T-helper 9 cell (primary cell): ENCODE data around the gene SYK.
"Not testable (repeated sequence)": the region's sequence is repeated elsewhere in the genome, so short reads cannot be mapped to it uniquely, and the experiment has no call there.

ENCODE experiments used
- DNase-seq: peaks from one replicate; pipeline ENCODE4 v3.0.0-alpha.2; 2020

The SYK gene

DNA sequence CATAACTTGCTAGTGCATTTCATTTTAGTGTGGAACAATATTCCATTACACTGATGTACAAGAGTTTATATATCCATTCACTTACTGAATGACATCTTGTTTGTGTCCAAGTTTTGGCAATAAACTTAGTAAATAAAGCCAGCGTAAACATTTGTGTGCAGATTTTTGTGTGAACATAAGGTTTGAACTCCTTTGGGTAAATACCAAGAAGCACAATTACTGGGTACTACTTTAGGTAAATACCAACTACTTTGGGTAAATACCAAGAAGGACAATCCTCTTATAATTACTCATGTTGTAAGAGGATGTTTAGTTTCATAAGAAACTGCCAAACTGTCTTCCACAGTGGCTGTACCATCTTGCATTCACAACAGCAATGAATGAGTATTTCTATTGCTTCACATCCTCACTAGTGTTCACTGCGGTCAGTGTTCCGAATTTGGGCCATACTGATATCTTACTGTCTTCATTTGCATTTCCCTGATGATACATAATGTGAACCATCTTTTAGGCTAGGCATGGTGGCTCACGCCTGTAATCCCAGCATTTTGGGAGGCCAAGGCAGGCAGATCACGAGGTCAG lies 2.3 kb upstream of the SYK start:
- DNase-seq = no peak

DNA sequence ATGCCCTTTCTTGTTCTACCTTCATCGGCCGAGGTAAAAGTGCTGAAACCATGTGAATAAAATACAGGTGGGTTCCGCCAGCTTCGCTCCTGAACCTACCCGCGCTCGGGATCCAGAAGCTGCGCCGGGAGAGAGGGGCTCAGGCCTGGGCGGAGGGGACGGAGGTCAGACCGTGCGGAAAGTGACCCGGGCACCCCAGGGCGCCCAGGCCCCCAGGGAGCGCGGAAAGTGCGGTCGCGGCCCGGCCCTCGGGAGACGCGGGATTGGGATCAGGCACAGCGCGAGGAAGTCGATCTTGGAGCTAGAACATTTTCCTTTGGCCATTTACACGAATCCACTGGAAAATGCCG lies 329 bp downstream of the SYK start:
- no peak for DNase-seq

DNA sequence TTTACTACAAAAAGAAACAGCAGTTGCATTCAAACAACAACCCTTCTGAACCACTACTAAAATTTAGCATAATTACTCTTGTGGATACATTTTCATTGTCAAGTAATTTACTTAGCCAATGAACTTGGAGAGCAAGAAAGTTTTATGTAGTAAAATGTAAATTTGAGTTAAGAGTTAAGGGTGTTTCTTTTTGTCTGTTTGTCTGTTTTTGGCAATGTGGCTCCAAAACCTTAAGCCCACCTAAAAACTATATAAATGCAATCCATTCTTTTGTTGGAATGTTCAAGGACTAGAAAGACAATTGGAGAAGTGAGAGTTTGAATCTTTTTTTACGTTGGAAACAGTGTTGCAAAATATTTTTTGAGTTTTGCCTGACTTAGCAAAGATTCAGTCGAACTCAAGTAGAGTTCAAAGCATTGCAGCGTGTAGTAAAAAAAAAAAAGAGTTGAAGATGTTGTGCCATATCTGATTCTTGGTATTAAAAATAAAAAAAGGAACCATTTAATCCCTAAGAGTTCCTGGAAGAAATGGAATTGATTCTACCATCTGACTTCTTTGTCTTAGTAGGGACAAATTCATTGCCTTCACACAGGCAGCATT lies 867 bp downstream of the SYK start:
- DNase-seq = no peak

DNA sequence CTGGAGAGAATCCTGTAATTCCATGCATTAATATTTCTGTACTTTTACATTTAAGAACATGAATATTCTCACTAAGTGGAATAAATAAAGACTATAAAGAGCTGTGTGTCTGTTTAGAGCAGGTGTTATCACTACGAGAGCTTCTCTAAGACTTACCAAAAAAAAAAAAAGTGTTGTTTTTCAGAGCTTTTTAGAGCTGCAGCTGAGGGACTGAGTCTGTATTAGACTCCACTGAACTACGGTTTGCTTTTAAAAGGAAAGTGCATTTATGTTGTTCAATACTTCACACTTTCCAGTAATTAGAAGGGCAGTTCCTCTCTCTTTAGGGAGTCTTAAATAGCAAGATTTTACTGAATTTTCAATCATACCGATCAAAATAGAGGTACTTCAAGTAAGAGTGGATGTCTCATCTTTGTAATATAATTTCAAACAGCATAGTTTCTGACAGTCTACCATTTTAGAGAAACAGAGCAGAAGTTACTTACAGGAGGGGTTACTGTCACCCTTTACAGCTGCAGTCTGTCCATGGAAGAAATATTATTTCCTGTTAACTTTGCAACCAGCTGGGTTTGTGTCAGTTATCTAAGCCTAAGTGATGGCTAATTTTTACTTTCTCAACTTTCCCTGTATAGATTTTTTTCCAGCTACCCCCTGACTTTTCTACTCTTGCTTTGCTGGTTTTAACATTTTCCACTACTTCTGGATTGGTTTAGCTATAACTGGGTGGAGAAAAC lies 2.4 kb downstream of the SYK start:
- no peak for DNase-seq

DNA sequence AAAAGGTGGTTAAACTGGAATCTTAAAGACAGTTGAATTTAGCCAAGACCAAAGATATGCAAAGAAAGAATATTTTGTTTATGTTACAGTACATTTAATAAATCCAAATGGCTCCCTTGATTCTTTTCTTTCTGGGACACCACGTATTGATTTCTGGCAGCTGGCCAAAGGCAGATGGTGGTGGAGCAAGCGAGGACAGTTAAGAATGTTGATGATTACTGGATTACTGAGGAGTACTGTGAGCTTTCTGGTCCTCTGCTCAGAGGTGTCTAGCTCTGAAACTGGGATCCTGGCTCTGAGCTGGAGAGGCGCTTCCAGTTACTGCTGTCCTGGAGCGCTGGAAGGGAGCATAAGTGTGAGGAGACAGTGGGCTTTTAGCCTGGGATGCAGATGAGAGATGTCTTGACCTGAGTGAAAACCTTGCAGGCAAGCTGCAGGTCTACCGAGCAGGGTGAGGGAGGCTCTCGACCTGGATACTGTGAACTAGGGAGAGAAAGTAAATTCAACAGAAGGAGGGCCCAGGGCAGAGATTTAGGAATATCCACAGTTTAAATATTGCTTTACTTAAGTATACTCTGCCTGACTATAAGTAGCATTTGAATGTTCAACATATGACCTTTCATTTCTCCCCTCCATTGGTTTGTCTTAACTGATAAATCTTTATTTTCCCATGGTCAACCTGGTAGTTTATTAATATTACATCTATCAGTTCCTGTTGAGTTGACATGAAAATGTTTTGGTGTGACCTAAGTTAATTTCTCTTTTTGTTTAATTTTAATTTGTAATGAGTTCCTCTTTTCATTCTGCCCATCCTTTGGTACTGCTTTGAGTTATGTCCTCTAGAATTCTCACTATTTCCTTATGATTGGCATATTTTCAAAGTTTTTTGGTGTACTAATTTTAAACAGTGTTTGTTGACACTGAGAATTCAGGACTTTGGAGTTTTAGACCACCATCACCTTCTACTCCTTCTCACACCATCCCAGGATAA lies 3.7 kb downstream of the SYK start:
- DNase-seq = no peak

DNA sequence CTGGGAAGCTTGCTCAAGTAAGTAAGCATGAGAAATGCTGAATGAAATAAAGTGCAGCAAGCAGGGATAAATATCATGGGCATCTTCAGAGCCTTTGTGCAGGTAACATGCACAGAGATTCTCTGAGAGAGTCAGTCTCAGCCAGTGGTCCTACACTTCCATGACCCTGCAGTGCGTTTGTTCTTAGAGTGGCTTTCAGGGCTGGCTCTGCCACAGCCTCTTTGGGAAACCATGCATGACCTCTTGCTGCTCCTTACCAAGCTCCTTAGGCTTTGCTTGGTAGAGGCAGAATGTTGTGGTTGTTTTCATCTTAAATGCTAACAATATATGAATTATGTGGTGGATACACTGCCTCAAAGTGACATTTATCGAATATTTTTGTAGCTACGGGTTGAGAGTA lies 5.4 kb downstream of the SYK start:
- no peak for DNase-seq

DNA sequence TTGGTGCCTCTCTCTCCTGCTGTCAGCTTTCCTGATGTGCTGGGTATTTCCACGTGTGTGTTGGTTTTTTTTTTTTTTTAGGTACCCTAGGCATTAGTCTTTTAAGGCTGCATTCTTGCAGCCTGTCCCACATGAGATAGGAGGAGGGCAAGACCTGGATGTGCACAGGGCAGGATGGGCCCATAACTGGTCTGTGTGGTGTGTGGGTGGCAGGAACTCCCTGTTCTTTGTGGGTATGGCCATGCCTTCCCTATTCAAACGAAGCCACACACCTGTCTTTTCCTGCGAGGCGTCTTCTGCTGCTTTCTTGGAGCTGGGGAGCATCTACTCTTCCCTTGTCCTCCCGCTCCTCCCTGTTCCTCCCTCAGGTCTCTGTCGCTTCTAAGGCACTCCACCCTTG lies 6.8 kb downstream of the SYK start:
- DNase-seq = no peak

DNA sequence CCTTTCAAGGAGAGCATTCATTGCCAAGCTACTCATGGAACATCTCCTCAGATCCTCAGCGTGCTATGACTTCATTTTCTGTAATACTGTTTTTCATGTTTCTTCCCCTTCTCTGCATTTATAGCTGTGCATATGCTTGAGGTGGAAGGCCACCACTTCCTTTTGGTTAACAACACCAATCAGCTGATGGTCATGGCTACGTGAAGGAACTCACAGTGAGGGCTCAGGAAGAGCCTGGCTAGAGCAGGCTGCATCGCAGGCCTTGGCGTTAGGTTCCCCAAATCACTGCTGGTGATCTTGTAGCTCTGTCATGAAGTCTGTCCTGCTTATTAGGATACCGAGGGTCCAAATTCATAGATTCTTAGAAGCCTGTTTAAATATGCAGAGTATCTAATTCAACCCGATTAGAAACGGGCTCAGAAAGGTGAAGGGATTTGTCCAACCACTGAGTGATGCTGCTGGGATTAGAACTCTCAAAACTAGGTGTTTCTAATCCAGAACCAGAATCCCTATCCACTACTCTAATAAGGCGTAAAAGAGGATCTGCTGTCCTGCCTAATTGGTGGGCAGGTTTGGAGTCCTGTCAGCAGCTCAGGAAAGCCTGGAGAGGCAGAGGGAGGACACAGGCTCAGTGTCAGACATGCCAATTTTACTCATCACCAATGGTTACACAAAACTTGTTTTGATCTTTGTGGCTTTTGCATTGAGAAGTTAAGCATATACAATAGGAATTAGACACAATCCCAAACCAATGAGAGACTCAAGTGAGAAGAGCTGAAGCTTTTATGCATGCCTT lies 7.5 kb downstream of the SYK start:
- no peak for DNase-seq

DNA sequence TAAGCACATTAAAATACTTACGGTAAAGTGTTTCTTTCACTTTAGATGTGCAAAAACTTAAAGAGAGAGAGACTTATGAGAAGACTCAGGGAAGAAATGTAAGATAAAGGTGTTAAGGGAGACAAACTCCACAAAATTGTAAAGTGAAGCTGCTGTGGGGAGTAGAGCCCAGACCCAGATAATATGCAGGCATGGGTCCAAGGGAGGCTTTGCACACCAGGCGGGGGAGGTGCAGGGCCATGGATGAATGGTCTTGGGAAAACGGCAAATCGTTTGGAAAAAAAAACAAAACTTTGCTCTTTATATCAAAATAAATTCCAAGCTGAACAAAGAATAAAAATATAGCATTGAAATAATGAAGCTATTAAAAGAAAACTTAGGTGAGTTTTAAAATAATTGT lies 9.1 kb downstream of the SYK start:
- DNase-seq = no peak

DNA sequence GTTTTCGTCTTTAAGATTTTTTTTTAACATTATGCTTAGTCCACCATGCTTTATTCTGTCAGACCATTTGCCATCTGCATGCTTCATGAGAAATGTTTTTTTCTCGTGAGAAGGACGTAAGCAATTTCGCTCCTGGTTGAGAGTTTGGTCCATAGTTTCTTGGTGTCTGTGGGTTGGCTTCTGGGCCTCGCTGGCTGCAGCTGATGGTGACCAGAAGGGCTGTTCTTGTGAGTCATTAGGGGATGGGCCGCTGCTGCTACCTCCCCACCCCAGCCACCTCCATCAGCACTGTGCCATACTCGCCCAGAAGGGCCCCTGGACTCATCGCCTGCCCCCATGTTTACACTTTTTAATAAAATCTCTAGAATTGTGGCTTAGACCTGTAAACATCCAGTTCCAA lies 11.4 kb downstream of the SYK start:
- no peak for DNase-seq

DNA sequence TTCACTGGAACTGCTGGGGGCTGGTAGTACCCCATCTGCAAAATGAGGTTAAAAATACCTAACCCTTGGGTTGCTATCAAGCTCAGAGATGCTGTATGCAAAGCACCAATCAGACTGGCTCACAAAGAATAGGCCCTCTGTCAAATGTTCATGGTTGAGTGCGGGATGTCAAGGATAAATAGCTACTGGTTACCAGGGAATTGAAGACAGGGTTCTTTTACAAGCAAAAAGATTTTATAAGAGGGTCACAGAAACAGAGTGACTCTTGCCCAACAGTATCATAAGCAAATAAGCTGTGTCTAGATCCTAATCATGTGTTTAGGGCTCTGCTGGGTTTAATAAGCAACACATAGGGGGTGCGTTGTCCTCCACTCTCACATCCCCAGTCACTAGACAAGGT lies 11.9 kb downstream of the SYK start:
- no peak for DNase-seq

DNA sequence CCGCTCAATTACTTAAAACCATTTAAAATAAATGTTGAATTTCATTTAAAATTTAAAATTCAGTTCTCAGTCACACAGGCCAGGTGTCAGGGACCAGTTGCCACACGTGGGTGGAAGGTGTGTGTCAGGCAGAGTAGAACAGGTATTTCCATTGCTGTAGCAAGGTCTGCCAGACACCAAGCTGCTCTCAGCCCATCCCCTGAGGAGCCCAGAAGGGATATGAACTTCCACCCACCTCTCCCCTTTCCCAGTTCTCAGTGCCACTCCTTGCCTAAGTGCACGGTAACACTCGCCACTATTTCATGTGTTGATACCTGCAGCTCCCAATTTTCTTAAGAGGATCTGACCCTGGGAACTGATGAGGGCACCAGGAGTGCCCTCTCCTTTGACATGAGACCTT lies 12.7 kb downstream of the SYK start:
- no peak for DNase-seq

DNA sequence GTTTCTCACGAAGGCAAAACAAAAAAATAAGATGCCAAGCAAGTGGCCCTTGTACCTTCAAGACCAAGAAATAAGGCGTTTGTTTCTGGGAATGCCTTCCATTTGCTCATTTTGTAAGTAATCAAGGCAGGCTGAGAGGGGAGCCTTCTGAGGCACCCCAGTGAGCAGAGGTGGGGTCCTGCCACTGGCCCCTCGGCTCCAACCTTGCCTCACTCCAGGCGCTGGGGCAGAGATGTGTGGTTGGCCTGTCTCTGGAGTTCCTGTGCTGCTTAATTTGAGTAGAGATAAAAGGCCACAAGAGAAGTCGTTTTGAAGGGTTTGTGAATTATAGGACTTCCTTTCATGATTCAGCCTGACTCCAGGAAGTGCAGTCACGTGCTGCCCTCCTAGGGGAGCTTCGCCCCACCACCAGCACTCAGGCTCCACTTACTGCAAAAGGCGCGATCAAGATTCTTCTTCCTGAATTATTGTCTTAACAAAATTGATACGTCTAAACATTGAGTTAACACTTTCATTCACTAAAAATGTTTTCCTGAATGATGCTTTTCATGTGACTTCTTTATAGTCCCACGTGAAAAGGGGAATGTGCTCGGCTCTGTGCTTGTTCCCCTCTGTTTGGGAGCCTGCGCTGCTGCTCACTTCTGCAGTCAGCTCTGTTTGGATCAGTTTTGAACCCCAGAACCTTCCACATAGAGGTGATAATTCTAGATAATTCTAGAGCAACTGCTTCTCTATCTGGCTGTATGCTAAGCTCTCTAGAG lies 13.7 kb downstream of the SYK start:
- no peak for DNase-seq

DNA sequence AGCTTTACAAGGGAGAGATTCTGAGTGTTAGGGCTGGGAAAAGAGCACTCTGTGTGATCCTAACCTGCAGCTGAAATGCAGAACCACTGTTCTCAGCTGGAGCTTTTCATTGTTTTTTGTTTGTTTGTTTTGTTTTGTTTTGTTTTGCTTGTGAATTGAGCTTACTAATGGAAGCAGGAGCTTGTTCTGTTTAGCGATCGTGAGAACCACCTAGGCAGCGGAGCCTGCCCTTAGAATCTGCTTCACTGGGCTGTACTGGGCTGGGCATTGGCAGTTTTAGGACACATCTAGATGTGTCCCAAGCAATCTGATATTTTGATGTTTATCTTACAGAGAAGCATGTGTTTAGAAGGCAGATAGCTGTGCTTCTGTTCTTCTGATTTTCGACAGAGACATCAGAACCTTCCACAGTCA lies 14.3 kb downstream of the SYK start:
- no peak for DNase-seq

DNA sequence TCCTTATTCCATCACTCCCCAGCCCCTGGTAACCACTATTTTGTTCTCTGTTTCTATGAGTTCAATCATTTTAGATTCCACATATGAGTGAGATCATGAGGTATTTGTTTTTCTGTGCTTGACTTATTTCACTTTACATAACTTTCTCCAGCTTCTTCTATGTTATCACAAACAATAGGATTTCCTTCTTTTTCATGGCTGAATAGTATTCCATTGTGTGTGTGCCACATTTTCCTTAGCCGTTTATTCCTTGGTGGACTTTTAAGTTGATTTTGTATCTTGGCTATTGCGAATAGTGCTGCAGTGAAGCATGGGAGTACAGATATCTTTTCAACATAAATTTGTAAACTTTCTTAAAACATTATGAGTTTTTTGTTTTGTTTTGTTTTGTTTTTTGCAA lies 15.1 kb downstream of the SYK start:
- no peak for DNase-seq

DNA sequence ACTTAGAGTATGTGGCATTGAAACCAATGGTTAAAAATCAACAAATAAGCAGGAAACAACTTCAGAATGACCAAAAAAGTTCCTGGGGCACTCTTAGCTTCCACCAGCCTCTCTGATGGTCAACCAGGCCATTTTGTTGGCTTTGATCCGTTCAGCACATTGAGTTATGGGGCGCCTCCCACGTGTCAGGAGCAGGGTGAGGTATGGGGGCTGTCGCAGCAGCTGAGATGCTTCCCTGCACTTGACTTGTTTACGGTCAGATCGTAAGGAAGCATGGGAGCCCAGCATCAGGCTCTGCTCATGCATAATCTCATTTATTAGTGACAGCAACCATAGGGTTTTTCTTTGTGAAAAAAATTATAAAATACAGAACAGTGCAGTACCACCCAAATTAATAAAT lies 16.7 kb downstream of the SYK start:
- no peak for DNase-seq

DNA sequence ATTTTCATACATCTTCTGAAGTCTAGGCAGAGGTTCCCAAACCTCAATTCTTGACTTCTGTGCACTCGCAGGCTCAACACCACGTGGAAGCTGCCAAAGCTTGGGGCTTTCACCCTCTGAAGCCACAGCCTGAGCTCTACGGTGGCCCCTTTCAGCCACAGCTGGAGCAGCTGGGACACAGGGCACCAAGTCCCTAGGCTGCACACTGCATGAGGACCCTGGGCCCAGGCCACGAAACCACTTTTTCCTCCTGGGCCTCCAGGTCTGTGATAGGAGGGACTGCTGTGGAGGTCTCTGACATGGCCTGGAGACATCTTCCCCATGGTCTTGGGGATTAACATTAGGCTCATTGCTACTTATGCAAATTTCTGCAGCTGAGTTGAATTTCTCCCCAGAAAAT lies 18.8 kb downstream of the SYK start:
- not testable (repeated sequence) for DNase-seq

DNA sequence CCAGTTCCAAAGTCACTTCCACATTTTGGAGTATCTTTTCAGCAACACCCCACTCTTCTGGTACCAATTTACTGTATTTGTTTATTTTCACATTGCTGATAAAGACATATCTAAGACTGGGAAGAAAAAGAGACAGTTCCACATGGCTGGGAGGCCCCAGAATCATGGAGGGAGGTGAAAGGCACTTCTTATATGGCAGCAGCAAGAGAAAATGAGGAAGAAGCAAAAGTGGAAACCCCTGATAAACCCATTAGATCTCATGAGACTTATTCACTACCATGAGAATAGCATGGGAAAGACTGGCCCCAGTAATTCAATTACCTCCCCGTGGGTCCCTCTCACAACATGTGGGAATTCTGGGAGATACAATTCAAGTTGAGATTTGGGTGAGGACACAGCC lies 19.6 kb downstream of the SYK start:
- not testable (repeated sequence) for DNase-seq

DNA sequence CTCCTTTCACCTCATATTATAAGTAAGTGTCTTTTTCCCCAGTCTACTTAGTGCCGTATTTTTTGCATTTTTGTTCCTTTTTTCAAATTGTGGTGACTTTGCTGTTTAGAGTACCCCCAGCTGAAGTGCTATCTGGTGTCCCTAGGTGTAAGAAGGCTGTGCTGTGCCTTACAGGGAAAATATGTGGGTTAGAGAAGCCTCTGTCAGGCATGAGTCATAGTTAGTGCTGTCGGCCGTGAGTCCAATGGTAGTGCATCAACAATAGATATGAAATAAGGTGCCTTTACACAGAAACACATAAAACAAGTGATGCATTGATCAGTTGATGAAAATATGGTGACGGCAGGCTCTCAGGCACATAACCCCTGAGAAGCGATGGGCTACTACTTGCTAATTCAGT lies 20.1 kb downstream of the SYK start:
- DNase-seq = no peak

DNA sequence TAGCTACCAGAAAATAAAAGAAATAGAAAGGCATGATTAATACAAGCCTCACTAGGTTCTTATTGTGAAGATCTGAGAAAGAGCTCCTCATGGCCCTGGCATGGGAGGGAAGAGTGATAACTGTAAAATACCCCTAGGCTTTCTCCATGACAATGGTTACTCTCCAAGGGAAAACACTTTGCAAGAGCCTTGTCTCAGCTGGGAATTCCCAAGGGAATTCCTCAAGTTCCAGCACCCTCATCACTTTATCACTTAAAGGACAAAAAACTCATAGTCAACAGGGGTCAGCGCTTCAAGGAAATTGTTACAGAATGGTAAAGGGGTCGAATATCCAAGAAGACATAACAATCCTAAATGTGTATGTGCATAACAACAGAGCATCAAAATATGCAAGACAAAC lies 21.2 kb downstream of the SYK start:
- no peak for DNase-seq

DNA sequence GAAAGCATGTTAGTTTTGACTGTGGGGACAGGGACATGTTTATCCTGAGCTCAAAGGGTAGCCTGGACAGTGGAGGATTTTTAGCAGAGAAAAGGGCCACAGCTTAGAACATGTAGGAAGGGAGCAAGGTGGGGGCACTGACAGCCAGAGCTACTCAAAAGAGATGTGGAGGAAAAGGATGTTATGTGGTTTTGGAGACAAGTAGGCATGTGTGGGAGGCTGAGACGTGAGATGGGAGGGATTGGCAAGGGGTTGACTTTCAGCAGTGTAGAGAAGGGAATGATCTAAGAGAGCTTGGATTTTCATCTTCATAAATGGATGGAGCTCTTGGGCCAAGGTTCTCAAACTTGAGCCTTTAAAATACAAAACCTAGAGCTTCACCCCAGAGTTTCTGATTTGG lies 24.0 kb downstream of the SYK start:
- DNase-seq = no peak
